ENCODE data around the gene PPFIBP1.
"Not testable (repeated sequence)": the region's sequence is repeated elsewhere in the genome, so short reads cannot be mapped to it uniquely, and the experiment has no call there.

Gene PPFIBP1

DNA sequence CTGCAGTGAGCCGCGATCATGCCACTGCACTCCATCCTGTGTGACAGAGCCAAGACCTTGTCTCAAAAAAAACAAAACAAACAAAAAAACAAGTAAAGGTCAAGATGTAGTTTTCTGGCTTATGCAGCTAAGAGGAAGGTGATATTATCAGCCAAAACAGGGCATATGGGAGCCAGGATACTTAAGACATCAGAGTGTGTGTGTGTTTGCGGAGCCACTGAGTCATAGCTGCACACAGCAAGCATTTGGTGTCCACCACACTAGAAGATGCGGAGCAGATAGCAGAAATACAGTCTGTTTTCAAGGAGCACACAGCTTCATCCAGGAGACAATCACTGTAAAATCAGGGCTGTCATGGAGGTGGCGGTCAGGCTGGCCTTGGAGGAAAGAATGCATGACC lies 99.6 kb downstream of the PPFIBP1 start:
- FAIRE-seq = no peak
- TF ChIP-seq POLR2AphosphoS5 (IDR thresholded peaks at IDR 0.05; ENCODE audit: low read depth, low read length) (no peak), POLR2A (IDR thresholded peaks at IDR 0.05; ENCODE audit: low read depth, low read length) (no peak), TAF1 (IDR thresholded peaks at IDR 0.05; ENCODE audit: borderline replicate concordance, low read depth, low read length) (no peak)

DNA sequence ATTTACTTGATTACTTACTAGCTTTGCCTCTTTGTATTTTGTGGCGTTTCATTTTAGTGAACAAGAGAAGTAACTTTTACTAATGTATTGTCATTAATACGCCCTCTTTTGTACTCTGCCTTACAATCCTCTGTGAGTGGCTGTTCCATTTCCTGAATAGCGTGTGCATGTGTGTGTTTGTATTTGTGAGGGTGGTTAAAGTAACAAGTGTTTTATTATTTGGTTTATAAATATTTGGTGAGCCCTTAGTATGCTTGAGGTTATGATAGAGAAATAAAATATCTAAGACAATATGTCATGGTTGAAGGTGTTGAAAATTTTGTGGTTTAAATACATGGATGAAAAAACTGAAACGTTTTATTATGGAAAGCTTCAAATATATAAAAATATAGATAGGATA lies 100.6 kb downstream of the PPFIBP1 start:
- FAIRE-seq = no peak
- TF ChIP-seq POLR2A (IDR thresholded peaks at IDR 0.05; ENCODE audit: low read depth, low read length) (no peak), POLR2AphosphoS5 (IDR thresholded peaks at IDR 0.05; ENCODE audit: low read depth, low read length) (no peak)
- no peak for DNase-seq (ENCODE audit: insufficient read length)

More for the DNA sequence above, 99.6 kb downstream of the PPFIBP1 start:
- no peak for DNase-seq (ENCODE audit: insufficient read length)

DNA sequence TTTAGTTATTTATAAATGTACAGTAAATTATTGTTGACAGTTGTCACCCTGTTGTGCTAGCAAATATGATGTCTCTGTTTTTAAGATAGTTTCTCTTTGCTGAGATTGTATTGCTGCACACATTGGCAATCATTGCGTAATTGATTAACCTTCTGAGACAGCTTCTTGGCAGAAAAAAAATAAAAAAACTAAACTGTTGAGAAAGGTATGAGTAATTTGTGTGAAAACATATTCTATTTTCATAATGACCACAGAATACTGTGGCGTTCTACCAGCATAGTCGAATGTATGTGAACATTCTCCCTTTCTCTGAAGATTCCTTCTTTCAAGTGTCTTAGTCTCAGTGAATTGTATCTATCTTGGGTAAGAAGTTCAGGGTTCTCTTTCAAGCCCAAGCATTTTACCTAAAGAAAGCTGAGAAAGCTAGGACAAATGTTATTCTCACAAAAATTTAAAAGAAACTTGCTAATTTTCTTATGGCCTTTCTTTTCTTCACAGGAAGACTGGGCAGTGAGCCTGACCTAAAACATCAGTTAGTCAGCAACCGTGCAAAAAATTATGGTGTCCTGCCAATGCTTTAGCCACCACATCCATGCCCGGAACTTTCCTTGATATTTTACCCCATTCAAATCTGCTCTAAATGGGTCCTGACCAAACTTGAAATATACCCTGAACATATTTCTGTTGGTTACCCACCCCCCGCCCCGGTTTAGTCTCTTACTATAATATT lies 103.3 kb downstream of the PPFIBP1 start:
- TF ChIP-seq TAF1 (IDR thresholded peaks at IDR 0.05; ENCODE audit: borderline replicate concordance, low read depth, low read length) (no peak), POLR2A (IDR thresholded peaks at IDR 0.05; ENCODE audit: low read depth, low read length) (no peak), POLR2AphosphoS5 (IDR thresholded peaks at IDR 0.05; ENCODE audit: low read depth, low read length) (no peak)
- DNase-seq (ENCODE audit: insufficient read length) (no peak), FAIRE-seq (peak; percentile 14)

DNA sequence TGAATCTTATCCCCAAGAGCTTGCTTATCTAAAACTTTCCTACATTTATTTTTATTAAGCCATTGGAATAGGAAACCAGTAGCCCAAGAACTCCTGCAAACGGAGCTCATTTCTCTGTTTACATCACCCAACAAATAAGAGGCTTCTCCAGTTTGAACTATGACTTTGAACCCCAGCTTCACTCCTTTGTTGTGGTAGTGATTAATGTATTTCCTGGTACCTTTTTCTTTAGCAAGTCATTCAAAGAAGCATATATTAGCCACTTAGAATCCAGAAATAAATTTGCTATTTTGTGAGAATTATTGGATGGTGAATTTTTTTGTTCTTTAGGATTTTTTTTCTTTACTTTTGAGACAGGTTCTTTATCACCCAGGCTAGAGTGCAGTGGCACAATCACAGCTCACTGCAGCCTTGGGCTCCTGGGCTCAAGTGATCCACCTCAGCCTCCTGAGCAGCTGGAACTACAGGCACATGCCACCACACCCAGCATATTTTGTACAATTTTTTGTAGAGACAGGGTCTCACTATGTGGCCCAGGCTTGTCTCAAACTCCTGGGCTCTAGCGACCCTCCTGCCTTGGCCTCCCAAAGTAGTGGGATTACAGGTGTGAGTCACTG lies 104.0 kb downstream of the PPFIBP1 start:
- not testable (repeated sequence) for FAIRE-seq

DNA sequence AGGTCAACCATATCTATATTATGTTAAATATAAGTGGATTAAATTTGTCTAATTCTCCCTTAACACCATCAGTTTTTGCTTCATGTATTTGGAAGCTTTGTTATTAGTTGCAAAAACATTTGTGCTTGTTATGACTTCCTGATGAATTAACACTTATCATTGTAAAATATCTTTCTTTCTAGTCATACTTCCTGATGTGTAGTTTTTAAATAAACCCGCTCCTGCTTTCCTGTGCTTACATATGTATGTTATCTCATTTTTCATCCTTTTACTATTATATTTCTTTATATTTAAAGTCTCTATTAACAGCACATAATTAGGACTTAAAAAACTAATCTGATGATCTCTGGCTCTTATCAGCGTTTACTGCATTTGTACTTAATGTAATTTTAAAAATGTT lies 106.2 kb downstream of the PPFIBP1 start:
- not testable (repeated sequence) for DNase-seq (ENCODE audit: insufficient read length); FAIRE-seq

More for the DNA sequence above, 104.0 kb downstream of the PPFIBP1 start:
- not testable (repeated sequence) for DNase-seq (ENCODE audit: insufficient read length)

DNA sequence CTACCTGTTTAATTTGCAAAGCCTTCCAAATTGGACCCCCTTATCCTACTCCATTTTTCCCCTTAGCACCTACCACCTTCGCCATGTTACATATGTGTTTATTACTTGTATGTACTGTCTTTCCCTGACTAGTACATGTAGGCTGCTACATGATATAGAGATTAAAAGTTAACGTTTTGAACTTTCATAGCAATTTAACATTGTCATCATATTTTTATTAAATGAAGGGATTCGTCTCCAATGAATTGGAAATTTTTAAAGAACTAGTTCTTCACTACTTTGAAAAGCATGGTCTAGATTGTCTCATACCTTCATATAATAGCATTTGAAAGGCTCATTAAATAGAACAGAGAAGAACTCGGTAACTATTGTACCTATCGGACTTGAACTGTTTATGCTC lies 107.4 kb downstream of the PPFIBP1 start:
- no peak for TF ChIP-seq POLR2A (IDR thresholded peaks at IDR 0.05; ENCODE audit: low read depth, low read length)
- TF ChIP-seq TAF1 (IDR thresholded peaks at IDR 0.05; ENCODE audit: borderline replicate concordance, low read depth, low read length) = no peak
- TF ChIP-seq POLR2AphosphoS5 (IDR thresholded peaks at IDR 0.05; ENCODE audit: low read depth, low read length) = no peak
- FAIRE-seq (no peak), DNase-seq (ENCODE audit: insufficient read length) (no peak)

DNA sequence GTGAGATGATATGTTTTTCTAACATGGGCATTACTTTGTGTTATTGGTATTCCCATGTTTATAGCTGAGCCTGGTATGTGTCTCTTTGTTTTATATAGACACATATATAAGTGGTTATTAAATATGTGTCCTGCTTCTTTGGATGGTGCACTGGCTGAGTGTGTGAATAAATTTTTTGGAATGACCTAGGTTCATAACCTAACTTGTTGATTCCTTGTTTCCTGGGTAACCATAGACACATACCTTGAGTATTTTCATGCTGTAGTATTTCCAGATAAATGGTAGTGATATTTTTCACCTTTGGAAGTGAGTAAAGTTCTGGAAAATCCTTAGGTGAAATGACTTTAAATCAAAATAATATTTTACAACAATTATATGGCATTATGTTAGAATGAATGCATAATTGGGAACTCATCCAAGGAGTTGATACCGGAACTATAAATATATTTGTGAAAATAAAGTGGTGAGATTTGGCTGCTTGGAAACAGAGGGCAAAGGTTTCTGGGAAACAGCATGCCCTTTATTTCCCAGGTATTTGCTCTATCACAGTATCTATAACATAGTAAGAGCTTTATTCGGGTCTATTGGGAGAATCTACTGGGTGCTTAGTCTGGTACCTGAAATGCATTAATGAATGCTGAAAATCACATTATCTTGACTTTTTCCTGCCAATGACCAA lies 107.9 kb downstream of the PPFIBP1 start:
- TF ChIP-seq TAF1 (IDR thresholded peaks at IDR 0.05; ENCODE audit: borderline replicate concordance, low read depth, low read length) = no peak
- TF ChIP-seq POLR2A (IDR thresholded peaks at IDR 0.05; ENCODE audit: low read depth, low read length) = no peak
- no peak for TF ChIP-seq POLR2AphosphoS5 (IDR thresholded peaks at IDR 0.05; ENCODE audit: low read depth, low read length)
- no peak for FAIRE-seq

DNA sequence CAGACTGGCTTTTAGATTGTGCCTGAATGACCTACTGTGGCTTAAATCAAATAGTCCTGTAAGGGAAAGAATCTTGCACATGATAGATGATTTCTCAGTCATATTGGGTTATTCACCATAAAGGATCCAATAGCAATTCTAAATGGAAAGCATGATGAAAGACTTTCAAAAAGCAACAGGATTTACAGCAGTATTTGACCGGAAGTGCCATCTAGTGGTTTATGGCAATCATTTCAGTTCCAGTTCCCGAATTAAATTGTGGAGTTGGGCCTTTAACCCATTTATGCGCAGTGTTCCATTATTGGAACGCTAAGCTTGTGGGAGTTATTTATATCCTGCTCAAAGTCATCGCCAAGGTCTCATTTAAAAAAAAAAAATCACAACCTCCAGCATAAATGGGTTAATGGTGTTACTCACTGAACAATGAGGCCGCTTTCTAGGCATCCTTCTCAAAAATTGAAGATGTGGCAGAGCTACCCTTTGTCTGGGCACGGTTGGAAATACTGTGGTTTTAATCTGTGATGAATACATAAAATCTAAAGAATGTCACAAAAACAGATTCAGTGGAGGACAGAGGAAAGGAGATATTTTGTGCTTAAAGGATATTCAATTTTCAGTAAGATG lies 111.5 kb downstream of the PPFIBP1 start:
- FAIRE-seq = peak; percentile 84
- DNase-seq (ENCODE audit: insufficient read length) = no peak
- TF ChIP-seq POLR2AphosphoS5 (IDR thresholded peaks at IDR 0.05; ENCODE audit: low read depth, low read length) (no peak), TAF1 (IDR thresholded peaks at IDR 0.05; ENCODE audit: borderline replicate concordance, low read depth, low read length) (no peak), POLR2A (IDR thresholded peaks at IDR 0.05; ENCODE audit: low read depth, low read length) (no peak)

More for the DNA sequence above, 107.9 kb downstream of the PPFIBP1 start:
- no peak for DNase-seq (ENCODE audit: insufficient read length)

DNA sequence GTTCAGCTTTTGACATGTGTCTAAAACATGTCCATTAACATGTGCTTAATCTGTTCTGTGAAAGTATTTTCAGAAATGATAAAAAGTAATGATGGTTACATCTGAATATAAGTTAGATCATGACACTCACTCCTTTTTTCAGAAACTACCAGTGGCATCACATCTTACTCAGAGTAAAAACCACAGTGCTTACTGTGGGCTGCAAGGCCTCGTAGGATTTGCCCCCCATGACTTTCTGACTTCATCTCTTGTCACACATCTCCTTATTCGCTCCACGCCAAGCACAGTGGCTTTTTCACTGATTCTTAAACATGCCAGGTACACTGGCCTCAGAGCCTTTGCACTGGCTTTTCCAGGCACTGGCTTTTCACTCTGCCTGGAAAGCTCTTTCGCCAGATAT lies 112.6 kb downstream of the PPFIBP1 start:
- not testable (repeated sequence) for DNase-seq (ENCODE audit: insufficient read length); FAIRE-seq

DNA sequence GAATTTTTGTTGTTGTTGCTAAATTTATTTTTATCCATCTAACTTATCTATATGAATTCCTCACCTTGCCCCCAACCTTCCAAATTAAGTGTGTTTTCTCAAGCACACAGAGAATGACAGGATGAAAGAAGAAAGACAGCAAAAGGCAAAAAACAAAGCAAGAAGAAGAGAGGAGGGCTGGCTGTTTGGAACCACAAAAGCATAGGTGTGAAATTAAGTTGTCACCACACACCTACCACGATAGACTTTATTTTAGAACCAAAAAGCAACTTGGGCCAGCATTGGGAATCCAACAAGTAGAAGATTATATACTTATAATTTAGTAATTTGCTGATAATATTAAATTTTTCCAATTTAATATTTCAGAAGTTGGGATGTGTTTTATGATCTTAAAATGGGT lies 113.5 kb downstream of the PPFIBP1 start:
- FAIRE-seq (peak; percentile 5), DNase-seq (ENCODE audit: insufficient read length) (no peak)
- no peak for TF ChIP-seq POLR2AphosphoS5 (IDR thresholded peaks at IDR 0.05; ENCODE audit: low read depth, low read length)
- no peak for TF ChIP-seq TAF1 (IDR thresholded peaks at IDR 0.05; ENCODE audit: borderline replicate concordance, low read depth, low read length)
- no peak for TF ChIP-seq POLR2A (IDR thresholded peaks at IDR 0.05; ENCODE audit: low read depth, low read length)

DNA sequence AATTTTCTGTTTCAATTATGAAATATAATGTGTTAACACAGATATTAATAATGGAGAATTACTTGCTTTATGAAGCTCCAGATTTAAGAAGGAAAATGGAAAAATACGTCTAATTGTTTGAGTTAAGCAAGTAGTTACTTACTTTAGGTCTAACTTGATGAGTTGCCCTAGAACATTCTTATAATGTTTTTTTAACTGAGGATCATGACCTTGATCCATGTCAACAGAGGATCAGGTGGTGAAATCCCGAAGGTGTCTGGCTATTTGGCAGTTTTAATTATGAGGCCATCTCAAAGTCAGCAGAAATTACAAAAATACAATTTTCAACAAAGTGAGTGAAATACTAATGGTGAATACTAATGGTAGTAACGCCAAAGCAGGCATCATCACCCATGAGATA lies 115.3 kb downstream of the PPFIBP1 start:
- TF ChIP-seq POLR2A (IDR thresholded peaks at IDR 0.05; ENCODE audit: low read depth, low read length) = no peak
- no peak for TF ChIP-seq TAF1 (IDR thresholded peaks at IDR 0.05; ENCODE audit: borderline replicate concordance, low read depth, low read length)
- TF ChIP-seq POLR2AphosphoS5 (IDR thresholded peaks at IDR 0.05; ENCODE audit: low read depth, low read length) = no peak
- no peak for FAIRE-seq
- no peak for DNase-seq (ENCODE audit: insufficient read length)

DNA sequence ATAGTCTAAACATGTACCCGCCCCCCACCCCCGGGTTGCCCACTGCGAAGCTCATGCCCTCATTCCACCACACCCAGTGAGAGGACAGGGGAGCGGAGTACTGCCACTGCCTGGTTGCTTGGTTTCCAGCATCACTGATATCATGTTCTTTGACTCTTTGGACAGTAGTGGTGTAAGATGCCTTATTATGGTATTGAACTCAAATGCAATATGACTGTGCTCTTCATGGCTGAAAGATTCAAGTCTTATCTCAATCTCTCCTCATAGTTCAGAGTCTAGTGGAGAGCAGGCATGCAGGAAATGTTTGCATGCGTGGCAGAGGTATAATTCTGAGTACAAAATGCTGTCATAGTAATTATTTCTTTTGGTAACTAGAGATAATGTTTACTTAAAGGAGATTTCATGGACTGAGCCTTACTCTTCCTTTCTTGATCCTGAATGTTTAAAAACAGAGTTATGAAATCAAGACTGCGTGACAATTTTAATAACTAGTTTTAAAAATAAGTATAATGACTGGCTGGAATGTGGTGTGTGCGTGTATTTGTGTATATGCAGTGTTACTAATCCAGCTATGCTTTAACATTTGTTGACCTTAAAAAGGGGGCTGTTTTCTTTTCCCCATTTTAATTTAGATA lies 116.7 kb downstream of the PPFIBP1 start:
- not testable (repeated sequence) for FAIRE-seq; DNase-seq (ENCODE audit: insufficient read length)

DNA sequence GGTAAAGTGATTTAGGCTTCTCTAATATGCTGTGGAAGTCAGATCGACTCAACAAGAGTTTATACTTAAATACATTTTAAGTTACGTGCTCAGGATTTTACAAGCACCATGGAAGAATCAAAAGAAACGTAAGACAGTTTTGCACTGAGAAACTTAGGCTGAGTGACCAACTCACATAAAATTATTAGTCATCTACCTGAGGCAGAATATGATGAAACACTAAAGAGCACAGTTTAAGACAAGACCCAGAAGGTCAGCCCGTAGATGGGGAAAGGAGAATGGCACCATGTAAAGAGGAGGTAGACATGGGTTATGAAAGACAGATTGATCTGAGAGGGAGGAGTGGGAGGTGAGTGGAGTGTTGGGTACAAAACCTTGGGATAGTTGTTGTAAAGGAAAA lies 118.4 kb downstream of the PPFIBP1 start:
- DNase-seq (ENCODE audit: insufficient read length) = not testable (repeated sequence)
- FAIRE-seq = peak; percentile 84

DNA sequence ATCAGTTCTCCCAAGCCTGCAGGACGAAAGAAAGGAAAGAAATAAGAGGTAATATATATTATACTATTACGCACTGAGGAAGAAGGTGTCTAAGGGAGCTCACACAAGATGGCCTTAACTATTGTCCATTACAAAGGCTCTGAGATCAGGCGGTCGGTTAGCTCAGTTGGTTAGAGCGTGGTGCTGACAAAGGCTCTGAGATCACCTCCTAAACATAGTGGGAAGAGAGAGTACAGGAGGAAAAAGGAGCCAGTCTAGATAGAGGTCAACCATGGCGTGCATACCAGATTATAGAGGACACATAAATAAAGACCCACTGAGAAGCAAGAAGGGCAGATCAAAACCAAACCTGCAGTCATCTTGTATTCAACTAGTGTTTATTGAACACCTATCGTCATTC lies 118.9 kb downstream of the PPFIBP1 start:
- not testable (repeated sequence) for DNase-seq (ENCODE audit: insufficient read length)
- peak; percentile 27 for FAIRE-seq

Measured in GM12892 (cell line).